Epithelial cell of proximal tubule (primary cell): ENCODE results near the gene MEGF11. TPM values are rescaled to one million over a fixed set of nuclear protein-coding genes. Genes with fewer than 3 reads are reported as not detected.

Source experiments
- DNase-seq: peaks from one replicate; pipeline ENCODE4 v3.0.0-alpha.2; 2011; ENCODE audit warnings: low read depth
- H3K4me3 ChIP-seq: 2 replicates; pipeline ENCODE4 v1.5.1; 2011; ENCODE audit warnings: low read depth, mild to moderate bottlenecking, low read length
- CTCF ChIP-seq: conservative IDR thresholded peaks from 2 replicates; pipeline ENCODE4 v1.5.1; 2012; ENCODE audit warnings: low read depth, mild to moderate bottlenecking, low read length
- total RNA-seq: library from RNA; depleted of rRNA; stranded (reverse); fragments of >200 nt; gene quantifications from 2 replicates; pipeline ENCODE4 v1.2.3, GENCODE V29; 2015

The MEGF11 gene
- total RNA-seq, 1 donor from 2014 or later: 3.7 TPM

GRCh38 chr15:66029650-66030049, 223.9 kb downstream of the MEGF11 start:
- DNase-seq: no peak
- no peak overlapping the region for H3K4me3 ChIP-seq
- TF ChIP-seq CTCF: no peak

- TF ChIP-seq CTCF: no peak
- peak; percentile 52 for DNase-seq
- H3K4me3 ChIP-seq: no peak overlapping the region
Observed at GRCh38 chr15:66027268-66027805, 226.2 kb downstream of the MEGF11 start.

GRCh38 chr15:66025972-66026371, 227.6 kb downstream of the MEGF11 start:
- DNase-seq: no peak
- no peak for TF ChIP-seq CTCF
- H3K4me3 ChIP-seq: no peak overlapping the region

GRCh38 chr15:66025015-66025452, 228.5 kb downstream of the MEGF11 start:
- H3K4me3 ChIP-seq: no peak overlapping the region
- TF ChIP-seq CTCF: no peak
- DNase-seq: no peak

- TF ChIP-seq CTCF: no peak
- DNase-seq: no peak
- H3K4me3 ChIP-seq: no peak overlapping the region
Observed at GRCh38 chr15:66024116-66024515, 229.4 kb downstream of the MEGF11 start.

- no peak for TF ChIP-seq CTCF
- H3K4me3 ChIP-seq: no peak overlapping the region
- no peak for DNase-seq
Observed at GRCh38 chr15:66023311-66023972, 230.1 kb downstream of the MEGF11 start.

GRCh38 chr15:66022163-66022525, 231.4 kb downstream of the MEGF11 start:
- DNase-seq: no peak
- no peak for TF ChIP-seq CTCF

More at GRCh38 chr15:66022163-66022525, 231.4 kb downstream of the MEGF11 start:
- no peak overlapping the region for H3K4me3 ChIP-seq
